DND-41 (cell line): ENCODE measurements around the gene C11orf24.
"Not testable (repeated sequence)": the region's sequence is repeated elsewhere in the genome, so short reads cannot be mapped to it uniquely, and the experiment has no call there.

Source experiments
- ATAC-seq: fragments of 200-7000 bp; cut with Tn5 transposase; 3 replicates; pipeline ENCODE4 v1.9.1; 2021; ENCODE audit warnings: low read depth; ENCODE audit not compliant: insufficient read depth
- DNase-seq: peaks from one replicate; pipeline ENCODE4 v3.0.0-alpha.2; 2020
- H2AFZ ChIP-seq: 2 replicates; pipeline ENCODE4 v1.6.0; 2012; ENCODE audit warnings: low read depth, low read length
- H3K27ac ChIP-seq: 2 replicates; pipeline ENCODE4 v1.5.1; 2012; ENCODE audit warnings: low read length, inconsistent platforms
- H3K27me3 ChIP-seq: fragments of 200-600 bp; sonication (generic); 2 replicates; pipeline ENCODE4 v1.6.0; 2012; ENCODE audit warnings: low read length, mild to moderate bottlenecking, inconsistent platforms; ENCODE audit not compliant: insufficient read depth, poor library complexity
- H3K36me3 ChIP-seq: 2 replicates; pipeline ENCODE4 v1.5.1; 2012; ENCODE audit warnings: low read length, inconsistent platforms; ENCODE audit not compliant: insufficient read depth
- H3K4me1 ChIP-seq: 2 replicates; pipeline ENCODE4 v1.5.1; 2012; ENCODE audit warnings: mild to moderate bottlenecking, low read length; ENCODE audit not compliant: insufficient read depth
- H3K4me2 ChIP-seq: 2 replicates; pipeline ENCODE4 v1.6.0; 2012; ENCODE audit warnings: mild to moderate bottlenecking, moderate library complexity, low read length, inconsistent platforms; ENCODE audit not compliant: insufficient read depth
- H3K4me3 ChIP-seq, 2 experiments: fragments of 200-600 bp in 1 of 2; shearing (Covaris generic) in 1 of 2; 2 replicates each; pipeline ENCODE4 v1.5.1; 2012 to 2016; ENCODE audit warnings: inconsistent platforms in 2 of 2, low read length in 2 of 2, mild to moderate bottlenecking in 2 of 2, low read depth in 1 of 2, moderate library complexity in 1 of 2
- H3K79me2 ChIP-seq: 2 replicates; pipeline ENCODE4 v1.6.0; 2012; ENCODE audit warnings: low read length, inconsistent platforms; ENCODE audit not compliant: insufficient read depth
- H3K9ac ChIP-seq: 2 replicates; pipeline ENCODE4 v1.6.0; 2012; ENCODE audit warnings: low read depth, mild to moderate bottlenecking, inconsistent platforms, low read length, moderate library complexity
- H3K9me3 ChIP-seq: 2 replicates; pipeline ENCODE4 v1.5.1; 2012; ENCODE audit warnings: low read length, moderate library complexity, mild to moderate bottlenecking, inconsistent platforms; ENCODE audit not compliant: insufficient read depth, severe bottlenecking
- H4K20me1 ChIP-seq: 2 replicates; pipeline ENCODE4 v1.6.0; 2012; ENCODE audit warnings: low read length; ENCODE audit not compliant: insufficient read depth
- EZH2 ChIP-seq: IDR thresholded peaks from 3 replicates; pipeline ENCODE4 v1.6.1; 2012; ENCODE audit warnings: borderline replicate concordance, low read depth, mild to moderate bottlenecking, moderate library complexity, low read length, inconsistent platforms; ENCODE audit not compliant: severe bottlenecking
- TF ChIP-seq, protein P1 (sequence below): IDR thresholded peaks from 2 replicates; pipeline ENCODE4 v1.5.1; 2012; ENCODE audit warnings: borderline replicate concordance, low read length, moderate library complexity, mild to moderate bottlenecking; ENCODE audit not compliant: poor library complexity, severe bottlenecking; ENCODE audit errors: extremely low read depth

C11orf24 gene

DNA sequence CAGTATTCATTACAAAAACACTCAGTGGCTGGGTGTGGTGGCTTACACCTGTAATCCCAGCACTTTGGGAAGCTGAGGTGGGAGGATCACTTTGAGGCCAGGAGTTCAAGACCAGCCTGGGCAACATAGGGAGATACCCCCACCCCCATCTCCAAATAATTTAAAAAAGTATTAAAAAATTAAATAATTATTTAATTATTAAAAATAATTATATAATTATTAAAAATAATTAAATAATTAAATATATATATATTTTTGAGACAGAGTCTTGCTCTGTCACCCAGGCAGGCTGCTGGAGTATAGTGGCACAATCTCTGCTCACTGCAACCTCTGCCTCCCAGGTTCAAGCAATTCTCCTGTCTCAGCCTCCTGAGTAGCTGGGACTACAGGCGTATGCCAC, 27.9 kb downstream of the C11orf24 start:
- not testable (repeated sequence) for H3K9me3 ChIP-seq, H3K79me2 ChIP-seq, H3K4me3 ChIP-seq, H2AFZ ChIP-seq, H3K27me3 ChIP-seq, H3K27ac ChIP-seq, H4K20me1 ChIP-seq, ATAC-seq, H3K9ac ChIP-seq, H3K36me3 ChIP-seq, DNase-seq, H3K4me1 ChIP-seq, H3K4me2 ChIP-seq

DNA sequence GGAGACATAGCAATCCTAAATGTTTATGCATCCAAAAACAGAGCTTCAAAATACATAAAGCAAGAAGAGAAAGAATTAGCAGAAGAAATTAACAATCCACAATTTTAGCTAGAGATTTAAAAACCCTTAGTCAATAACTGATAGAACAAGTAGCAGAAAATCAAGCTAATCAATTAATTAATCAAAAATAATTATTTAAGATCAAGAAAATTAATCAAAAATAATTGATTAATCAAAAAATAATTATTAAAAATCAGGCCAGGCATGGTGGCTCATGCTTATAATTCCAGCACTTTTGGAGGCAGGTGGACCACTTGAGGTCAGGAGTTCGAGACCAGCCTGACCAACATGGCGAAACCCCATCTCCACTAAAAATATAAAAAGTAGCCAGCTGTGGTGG, 29.2 kb downstream of the C11orf24 start:
- Histone ChIP-seq H3K9ac (no peak overlapping the region), H3K4me3 (no peak overlapping the region), H3K27me3 (no peaks in the 10 kb centered on the region), H3K79me2 (no peaks in the 10 kb centered on the region), H3K4me1 (no peaks in the 10 kb centered on the region), H2AFZ (no peak overlapping the region), H3K36me3 (no peaks in the 10 kb centered on the region), H3K9me3 (no peaks in the 10 kb centered on the region), H3K27ac (no peak overlapping the region), H4K20me1 (no peaks in the 10 kb centered on the region), H3K4me2 (no peak overlapping the region)
- no peak for DNase-seq
- TF ChIP-seq, protein P1, sequence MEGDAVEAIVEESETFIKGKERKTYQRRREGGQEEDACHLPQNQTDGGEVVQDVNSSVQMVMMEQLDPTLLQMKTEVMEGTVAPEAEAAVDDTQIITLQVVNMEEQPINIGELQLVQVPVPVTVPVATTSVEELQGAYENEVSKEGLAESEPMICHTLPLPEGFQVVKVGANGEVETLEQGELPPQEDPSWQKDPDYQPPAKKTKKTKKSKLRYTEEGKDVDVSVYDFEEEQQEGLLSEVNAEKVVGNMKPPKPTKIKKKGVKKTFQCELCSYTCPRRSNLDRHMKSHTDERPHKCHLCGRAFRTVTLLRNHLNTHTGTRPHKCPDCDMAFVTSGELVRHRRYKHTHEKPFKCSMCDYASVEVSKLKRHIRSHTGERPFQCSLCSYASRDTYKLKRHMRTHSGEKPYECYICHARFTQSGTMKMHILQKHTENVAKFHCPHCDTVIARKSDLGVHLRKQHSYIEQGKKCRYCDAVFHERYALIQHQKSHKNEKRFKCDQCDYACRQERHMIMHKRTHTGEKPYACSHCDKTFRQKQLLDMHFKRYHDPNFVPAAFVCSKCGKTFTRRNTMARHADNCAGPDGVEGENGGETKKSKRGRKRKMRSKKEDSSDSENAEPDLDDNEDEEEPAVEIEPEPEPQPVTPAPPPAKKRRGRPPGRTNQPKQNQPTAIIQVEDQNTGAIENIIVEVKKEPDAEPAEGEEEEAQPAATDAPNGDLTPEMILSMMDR: no peak
- TF ChIP-seq EZH2: no peak
- ATAC-seq: no peak

DNA sequence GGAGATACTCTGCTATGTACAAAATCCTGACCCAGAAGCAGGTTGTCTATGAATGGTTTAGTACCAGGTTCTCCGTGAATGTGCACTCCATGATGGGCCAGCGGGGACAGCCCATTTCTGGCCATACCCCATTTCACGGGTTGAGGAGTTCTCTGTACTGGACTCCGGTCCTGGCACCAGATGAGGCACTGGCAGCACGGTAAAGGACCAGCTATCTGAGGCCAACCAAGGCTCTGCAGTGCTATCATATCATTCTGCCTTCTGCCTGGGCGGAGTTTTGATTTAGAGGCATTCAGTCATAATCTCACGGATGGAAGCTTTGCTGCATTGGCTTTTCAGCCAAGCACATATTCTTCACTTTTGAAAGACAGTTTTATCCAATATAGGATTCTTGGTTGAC, 40.2 kb downstream of the C11orf24 start:
- no peaks in the 10 kb centered on the region for H3K27me3 ChIP-seq
- H3K4me1 ChIP-seq: no peaks in the 10 kb centered on the region
- TF ChIP-seq, protein P1: no peak
- TF ChIP-seq EZH2: no peak
- no peak overlapping the region for H3K27ac ChIP-seq
- no peak overlapping the region for H3K9ac ChIP-seq
- no peaks in the 10 kb centered on the region for H3K79me2 ChIP-seq
- ATAC-seq: no peak
- no peaks in the 10 kb centered on the region for H4K20me1 ChIP-seq
- H3K4me2 ChIP-seq: no peak overlapping the region
- H2AFZ ChIP-seq: no peak overlapping the region
- H3K36me3 ChIP-seq: no peaks in the 10 kb centered on the region
- DNase-seq: no peak
- no peaks in the 10 kb centered on the region for H3K9me3 ChIP-seq
- H3K4me3 ChIP-seq: no peak overlapping the region

DNA sequence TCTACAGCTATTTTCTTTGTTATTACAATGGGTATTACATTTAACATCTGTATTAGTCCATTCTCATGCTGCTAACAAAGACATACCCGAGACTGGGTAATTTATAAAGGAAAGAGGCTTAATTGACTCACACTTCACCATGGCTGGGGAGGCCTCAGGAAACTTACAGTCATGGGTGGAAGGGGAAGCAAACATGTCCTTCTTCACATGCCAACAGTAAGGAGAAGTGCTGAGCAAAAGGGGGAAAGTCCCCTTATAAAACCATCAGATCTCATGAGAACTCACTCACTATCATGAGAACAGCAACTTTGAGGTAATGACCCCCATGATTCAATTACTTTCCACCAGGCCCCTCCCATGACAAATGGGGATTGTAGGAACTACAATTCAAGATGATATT, 42.2 kb downstream of the C11orf24 start:
- no peak overlapping the region for H3K9ac ChIP-seq
- no peaks in the 10 kb centered on the region for H4K20me1 ChIP-seq
- no peaks in the 10 kb centered on the region for H3K9me3 ChIP-seq
- H3K36me3 ChIP-seq: no peaks in the 10 kb centered on the region
- no peak overlapping the region for H2AFZ ChIP-seq
- H3K27me3 ChIP-seq: no peaks in the 10 kb centered on the region
- H3K79me2 ChIP-seq: no peaks in the 10 kb centered on the region
- no peak for ATAC-seq
- TF ChIP-seq, protein P1: no peak
- TF ChIP-seq EZH2: no peak
- no peaks in the 10 kb centered on the region for H3K4me1 ChIP-seq
- H3K4me2 ChIP-seq: no peak overlapping the region
- DNase-seq: no peak
- no peak overlapping the region for H3K4me3 ChIP-seq
- no peak overlapping the region for H3K27ac ChIP-seq
